Activated CD4-positive, CD25-positive, alpha-beta regulatory T cell treated with anti-CD3 and anti-CD28 coated beads, Interleukin-2, amount 50 U/mL, for 16 hours (primary cell): ENCODE results near the gene HOXA5.

ENCODE experiments used
- DNase-seq: peaks from one replicate; pipeline ENCODE4 v3.0.0-alpha.2; 2020; ENCODE audit warnings: low read depth, low spot score

The HOXA5 gene

GRCh38 chr7:27143023-27143949, at the start of gene HOXA5:
HOXA5 (minus strand) TSS chr7:27143681; CDS start chr7:27143607, 74 bp downstream.
- DNase-seq: no peak

- no peak for DNase-seq
Measured at GRCh38 chr7:27192546-27193334, 49.3 kb upstream of the HOXA5 start.

GRCh38 chr7:27191833-27192545, 48.5 kb upstream of the HOXA5 start:
- DNase-seq: no peak

- DNase-seq: no peak
Measured at GRCh38 chr7:27191161-27191731, 47.8 kb upstream of the HOXA5 start.

GRCh38 chr7:27189997-27190748, 46.7 kb upstream of the HOXA5 start:
- no peak for DNase-seq

GRCh38 chr7:27189295-27189996, 46.0 kb upstream of the HOXA5 start:
- no peak for DNase-seq

- no peak for DNase-seq
Measured at GRCh38 chr7:27188386-27189294, 45.2 kb upstream of the HOXA5 start.

- no peak for DNase-seq
Measured at GRCh38 chr7:27187475-27188385, 44.2 kb upstream of the HOXA5 start.

GRCh38 chr7:27186668-27187474, 43.4 kb upstream of the HOXA5 start:
- DNase-seq: no peak

GRCh38 chr7:27185854-27186667, 42.6 kb upstream of the HOXA5 start:
- no peak for DNase-seq

- DNase-seq: no peak
Measured at GRCh38 chr7:27185013-27185853, 41.8 kb upstream of the HOXA5 start, which contains the start of gene HOXA11. HOXA11 (minus strand) TSS chr7:27185232; CDS start chr7:27185144, 88 bp downstream.

- no peak for DNase-seq
Measured at GRCh38 chr7:27184337-27185012, 41.0 kb upstream of the HOXA5 start.

- DNase-seq: no peak
Measured at GRCh38 chr7:27183682-27184336, 40.3 kb upstream of the HOXA5 start.
